ENCODE data around the gene ASB8. TPM values are rescaled to one million over a fixed set of nuclear protein-coding genes. Genes with fewer than 3 reads are reported as not detected.
"Not testable (repeated sequence)": the region's sequence is repeated elsewhere in the genome, so short reads cannot be mapped to it uniquely, and the experiment has no call there.

ASB8 gene
- total RNA-seq, 4 donors from 2014 or later = 37.2 to 41.6 (median 39.1) TPM

DNA sequence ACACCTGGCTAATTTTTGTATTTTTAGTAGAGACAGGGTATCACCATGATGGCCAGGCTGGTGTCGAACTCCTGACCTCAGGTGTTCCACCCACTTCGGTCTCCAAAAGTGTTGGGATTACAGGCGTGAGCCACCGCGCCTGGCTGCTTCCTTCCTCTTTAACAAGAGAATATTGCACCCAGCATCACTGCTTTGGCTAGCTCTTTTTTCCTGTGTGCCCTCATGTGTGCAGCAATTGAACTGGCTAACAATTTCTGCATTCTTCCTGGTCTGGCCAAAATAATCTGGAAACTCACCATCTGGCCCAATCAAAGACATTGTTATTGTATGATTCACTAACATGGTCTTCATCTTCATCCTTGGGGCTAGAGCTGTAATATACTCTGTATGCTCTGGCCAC is 2.7 kb upstream of the ASB8 start:
- 81 to 82% methylated on average over 5 of the region's 5 CpGs for WGBS, 2 donors (ENCODE audit: low coverage in 1 of 2)
- H3K9me3 ChIP-seq = no peaks in the 10 kb centered on the region
- ATAC-seq = no peak
- H3K27ac ChIP-seq = no peak overlapping the region
- TF ChIP-seq POLR2A (IDR thresholded peaks at IDR 0.05) (no peak), EP300 (IDR thresholded peaks at IDR 0.05) (no peak), POLR2AphosphoS5 (IDR thresholded peaks at IDR 0.05) (no peak)
- TF ChIP-seq, protein P1, sequence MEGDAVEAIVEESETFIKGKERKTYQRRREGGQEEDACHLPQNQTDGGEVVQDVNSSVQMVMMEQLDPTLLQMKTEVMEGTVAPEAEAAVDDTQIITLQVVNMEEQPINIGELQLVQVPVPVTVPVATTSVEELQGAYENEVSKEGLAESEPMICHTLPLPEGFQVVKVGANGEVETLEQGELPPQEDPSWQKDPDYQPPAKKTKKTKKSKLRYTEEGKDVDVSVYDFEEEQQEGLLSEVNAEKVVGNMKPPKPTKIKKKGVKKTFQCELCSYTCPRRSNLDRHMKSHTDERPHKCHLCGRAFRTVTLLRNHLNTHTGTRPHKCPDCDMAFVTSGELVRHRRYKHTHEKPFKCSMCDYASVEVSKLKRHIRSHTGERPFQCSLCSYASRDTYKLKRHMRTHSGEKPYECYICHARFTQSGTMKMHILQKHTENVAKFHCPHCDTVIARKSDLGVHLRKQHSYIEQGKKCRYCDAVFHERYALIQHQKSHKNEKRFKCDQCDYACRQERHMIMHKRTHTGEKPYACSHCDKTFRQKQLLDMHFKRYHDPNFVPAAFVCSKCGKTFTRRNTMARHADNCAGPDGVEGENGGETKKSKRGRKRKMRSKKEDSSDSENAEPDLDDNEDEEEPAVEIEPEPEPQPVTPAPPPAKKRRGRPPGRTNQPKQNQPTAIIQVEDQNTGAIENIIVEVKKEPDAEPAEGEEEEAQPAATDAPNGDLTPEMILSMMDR (IDR thresholded peaks at IDR 0.05) = no peak
- H3K4me1 ChIP-seq = peaks cover 0 to 21% (median 9%) of the 10 kb centered on the region in 3 donors
- H3K4me3 ChIP-seq = no peak overlapping the region
- H3K27me3 ChIP-seq = peaks cover 14% of the 10 kb centered on the region
- no peaks in the 10 kb centered on the region for H3K36me3 ChIP-seq

DNA sequence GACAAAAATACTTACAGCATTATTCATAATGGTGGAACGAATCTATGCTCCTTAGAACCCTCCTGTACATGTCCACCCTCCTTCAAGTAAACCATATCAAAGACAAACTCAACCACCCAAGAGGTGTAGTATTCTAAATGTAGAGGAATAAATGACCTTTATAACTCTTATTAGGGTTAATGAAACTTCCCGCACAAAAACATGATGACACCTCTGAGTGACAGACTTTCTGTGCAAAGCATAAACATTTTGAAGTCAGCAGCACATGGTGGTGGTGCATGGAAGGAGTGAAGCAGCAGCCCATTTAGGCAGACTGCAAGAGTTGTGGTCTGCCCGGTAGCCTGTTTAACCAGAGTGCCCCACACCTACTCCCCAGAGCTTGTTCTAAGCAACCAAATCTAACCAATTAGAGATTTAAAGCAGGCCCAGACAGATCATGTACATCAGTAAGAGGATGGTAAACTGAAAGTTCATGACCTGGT is 615 bp upstream of the ASB8 start:
- TF ChIP-seq, protein P1 (IDR thresholded peaks at IDR 0.05) = peak in 1 of 4 experiments; percentile 19
- TF ChIP-seq POLR2AphosphoS5 (IDR thresholded peaks at IDR 0.05) (no peak), POLR2A (IDR thresholded peaks at IDR 0.05) (no peak)
- Histone ChIP-seq H3K9me3 (no peaks in the 10 kb centered on the region), H3K27me3 (peaks cover 8% of the 10 kb centered on the region), H3K4me3 (peak overlapping the region; percentile 72 to 88), H3K4me1 (peaks cover 0 to 32% (median 9%) of the 10 kb centered on the region in 3 donors), H3K36me3 (peaks cover 0 to 19% of the 10 kb centered on the region in 2 donors), H3K27ac (peak overlapping the region; percentile 14 to 89 (median 86))
- WGBS, 2 donors (ENCODE audit: low coverage in 1 of 2) = 0 to 60% methylated on average over 1 to 3 of the region's 3 CpGs
- ATAC-seq = no peak

DNA sequence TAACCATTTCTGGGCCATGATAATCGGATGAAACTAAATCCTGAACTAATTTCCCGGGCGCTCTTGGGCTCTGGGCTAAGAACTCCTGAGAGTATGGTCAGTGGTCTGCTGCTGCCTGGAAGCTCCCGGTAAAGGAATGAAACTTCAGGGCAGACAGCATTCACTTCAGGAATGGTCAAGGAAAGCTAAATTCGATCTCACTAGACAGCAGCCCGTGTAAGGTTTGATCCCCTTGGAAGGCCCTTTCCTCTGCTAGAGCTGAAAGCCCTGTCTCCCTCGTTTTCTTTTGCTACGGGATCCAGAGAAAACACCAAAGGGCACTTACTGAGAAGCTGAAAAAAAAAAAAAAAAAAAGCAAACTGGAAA is 680 bp downstream of the ASB8 start:
- H3K36me3 ChIP-seq = peaks cover 0 to 32% of the 10 kb centered on the region in 2 donors
- no peak for TF ChIP-seq EP300 (IDR thresholded peaks at IDR 0.05)
- TF ChIP-seq, protein P1 (IDR thresholded peaks at IDR 0.05) = no peak
- TF ChIP-seq POLR2AphosphoS5 (IDR thresholded peaks at IDR 0.05) = no peak
- TF ChIP-seq POLR2A (IDR thresholded peaks at IDR 0.05) = no peak
- H3K27ac ChIP-seq = peak overlapping the region; percentile 67 to 89 (median 86)
- no peaks in the 10 kb centered on the region for H3K9me3 ChIP-seq
- H3K4me1 ChIP-seq = peaks cover 0 to 32% (median 9%) of the 10 kb centered on the region in 3 donors
- H3K27me3 ChIP-seq = peaks cover 3% of the 10 kb centered on the region
- ATAC-seq = no peak
- 32 to 33% methylated on average over 7 of the region's 8 CpGs for WGBS, 2 donors (ENCODE audit: low coverage in 1 of 2)
- peak overlapping the region; percentile 72 to 88 for H3K4me3 ChIP-seq

DNA sequence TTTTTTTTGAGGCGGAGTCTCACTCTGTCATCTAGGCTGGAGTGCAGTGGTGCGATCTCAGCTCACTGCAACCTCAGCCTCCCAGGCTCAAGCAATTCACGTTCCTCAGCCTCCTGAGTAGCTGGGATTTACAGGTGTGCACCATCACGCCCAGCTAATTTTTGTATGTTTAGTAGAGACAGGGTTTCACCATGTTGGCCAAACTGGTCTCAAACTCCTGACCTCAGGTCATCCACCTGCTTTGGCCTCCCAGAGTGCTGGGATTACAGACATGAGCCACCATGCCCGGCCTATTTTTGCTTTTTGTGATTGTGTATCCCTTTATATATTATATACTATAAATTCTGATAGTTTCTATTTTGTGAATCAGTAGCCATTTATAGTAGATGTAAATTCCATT is 1.5 kb downstream of the ASB8 start:
- H3K27ac ChIP-seq, H3K27me3 ChIP-seq, ATAC-seq, H3K9me3 ChIP-seq, H3K4me3 ChIP-seq: not testable (repeated sequence)
- peaks cover 0 to 32% (median 9%) of the 10 kb centered on the region in 3 donors for H3K4me1 ChIP-seq
- WGBS, 2 donors (ENCODE audit: low coverage in 1 of 2) = 81% methylated on average over 5 of the region's 5 CpGs; no CpG with 5 or more reads in 1 of the 2 donors
- peaks cover 0 to 40% of the 10 kb centered on the region in 2 donors for H3K36me3 ChIP-seq

DNA sequence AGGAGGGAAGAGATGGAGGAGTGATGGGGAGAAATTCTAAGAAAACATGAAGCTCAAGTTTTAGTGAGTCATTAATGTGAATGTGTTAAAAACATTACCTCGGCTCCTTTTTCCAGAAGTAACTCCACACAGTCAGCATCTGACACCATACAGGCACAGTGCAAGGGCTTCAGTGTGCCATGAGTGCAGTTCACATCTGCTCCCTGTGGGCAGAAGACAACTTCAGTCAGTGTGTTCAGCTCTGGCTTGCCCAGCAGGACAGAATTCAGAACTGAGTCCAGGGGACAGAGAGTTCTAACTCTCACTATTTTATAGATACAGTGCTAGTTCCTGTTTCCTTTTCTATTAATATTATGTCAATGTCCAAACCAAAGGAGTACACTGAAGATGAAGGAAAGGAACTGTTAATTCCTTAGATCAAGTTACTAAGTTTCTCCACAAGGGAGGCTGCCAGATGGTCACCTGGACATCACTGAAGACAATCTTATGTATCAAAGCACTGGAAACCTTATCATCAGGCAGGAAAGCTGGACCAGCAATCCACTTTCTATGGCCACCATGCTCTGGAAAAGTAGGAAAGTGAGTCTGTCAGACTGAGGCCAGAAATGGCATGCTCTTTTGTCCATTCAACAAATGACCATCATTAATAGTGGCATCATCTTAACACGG is 6.1 kb downstream of the ASB8 start:
- no peak overlapping the region for H3K4me3 ChIP-seq
- WGBS, 2 donors (ENCODE audit: low coverage in 1 of 2) = 68 to 75% methylated on average over 1 to 2 of the region's 2 CpGs
- TF ChIP-seq, protein P1 (IDR thresholded peaks at IDR 0.05) = no peak
- TF ChIP-seq EP300 (IDR thresholded peaks at IDR 0.05) = no peak
- TF ChIP-seq POLR2A (IDR thresholded peaks at IDR 0.05) = no peak
- TF ChIP-seq POLR2AphosphoS5 (IDR thresholded peaks at IDR 0.05) = no peak
- H3K9me3 ChIP-seq = no peaks in the 10 kb centered on the region
- no peak overlapping the region for H3K27ac ChIP-seq
- H3K36me3 ChIP-seq = peaks cover 4 to 86% of the 10 kb centered on the region in 2 donors
- H3K4me1 ChIP-seq = peaks cover 0 to 22% (median 2%) of the 10 kb centered on the region in 3 donors
- ATAC-seq = no peak
- no peaks in the 10 kb centered on the region for H3K27me3 ChIP-seq
